Stimulated activated CD8-positive, alpha-beta memory T cell treated with anti-CD3 and anti-CD28 coated beads, Interleukin-7, amount 100 ng/mL, for 24 hours (primary cell): ENCODE results near the gene CEMIP.

Experiments used
- DNase-seq: peaks from one replicate; pipeline ENCODE4 v3.0.0-alpha.2; 2020; ENCODE audit warnings: low read depth

CEMIP gene

GRCh38 chr15:80979538-80980200 is 200.5 kb downstream of the CEMIP start:
- no peak for DNase-seq

- no peak for DNase-seq
These were observed 203.0 kb downstream of the CEMIP start for GRCh38 chr15:80982205-80982604.

- DNase-seq = no peak
These were observed 203.7 kb downstream of the CEMIP start for GRCh38 chr15:80982839-80983238.

- DNase-seq = no peak
These were observed 205.7 kb downstream of the CEMIP start for GRCh38 chr15:80984856-80985255.

- no peak for DNase-seq
These were observed 206.8 kb downstream of the CEMIP start for GRCh38 chr15:80985981-80986380.

GRCh38 chr15:80986487-80986886 is 207.3 kb downstream of the CEMIP start:
- DNase-seq = no peak

- DNase-seq = no peak
These were observed 209.1 kb downstream of the CEMIP start for GRCh38 chr15:80988148-80988796.

- DNase-seq = no peak
These were observed 209.9 kb downstream of the CEMIP start for GRCh38 chr15:80989081-80989517.

GRCh38 chr15:80989518-80990478 is 210.6 kb downstream of the CEMIP start, which contains the start of gene MESD:
TSS of gene MESD (minus strand) at chr15:80989819. CDS start at chr15:80989791, 28 bp downstream.
- peak; percentile 99 for DNase-seq

- DNase-seq = no peak
These were observed 211.8 kb downstream of the CEMIP start for GRCh38 chr15:80990955-80991354.

GRCh38 chr15:80991421-80991820 is 212.3 kb downstream of the CEMIP start:
- no peak for DNase-seq

- DNase-seq = no peak
These were observed 212.8 kb downstream of the CEMIP start for GRCh38 chr15:80992006-80992405.

GRCh38 chr15:80992441-80992840 is 213.3 kb downstream of the CEMIP start:
- DNase-seq = no peak

GRCh38 chr15:80996247-80996646 is 217.1 kb downstream of the CEMIP start:
- no peak for DNase-seq

GRCh38 chr15:80997692-80998091 is 218.5 kb downstream of the CEMIP start:
- DNase-seq = no peak

- DNase-seq = no peak
These were observed 219.1 kb downstream of the CEMIP start for GRCh38 chr15:80998251-80998650.

- DNase-seq = no peak
These were observed 220.5 kb downstream of the CEMIP start for GRCh38 chr15:80999623-81000036.

- no peak for DNase-seq
These were observed 221.0 kb downstream of the CEMIP start for GRCh38 chr15:81000144-81000623.

GRCh38 chr15:81000624-81001151 is 221.5 kb downstream of the CEMIP start, which contains the start of gene TLNRD1:
TSS of gene TLNRD1 (plus strand) at chr15:81000923. CDS start at chr15:81002272, 1,349 bp downstream.
- peak; percentile 59 for DNase-seq
